ENCODE data around the gene RILPL1.

The RILPL1 gene

DNA sequence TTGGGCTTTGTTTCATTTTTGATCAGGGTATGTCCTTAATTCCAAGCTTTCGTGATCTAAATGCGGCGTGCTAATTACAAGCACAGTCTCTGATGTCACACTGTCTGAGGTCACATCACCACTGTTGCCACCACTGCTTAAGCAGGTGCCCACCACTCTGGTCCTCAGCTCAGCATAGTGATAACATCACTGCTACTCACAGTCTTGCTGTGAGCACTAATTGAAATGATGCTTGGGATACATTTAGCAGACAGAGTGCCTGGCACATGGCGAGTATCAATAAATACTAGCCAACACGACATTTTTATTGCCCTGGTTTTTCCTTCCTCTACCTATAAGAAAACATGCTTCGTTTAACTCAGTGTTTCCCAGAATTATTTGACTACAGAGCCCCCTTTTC, 104.9 kb downstream of the RILPL1 start:
- no peak for DNase-seq (ENCODE audit: low spot score)

DNA sequence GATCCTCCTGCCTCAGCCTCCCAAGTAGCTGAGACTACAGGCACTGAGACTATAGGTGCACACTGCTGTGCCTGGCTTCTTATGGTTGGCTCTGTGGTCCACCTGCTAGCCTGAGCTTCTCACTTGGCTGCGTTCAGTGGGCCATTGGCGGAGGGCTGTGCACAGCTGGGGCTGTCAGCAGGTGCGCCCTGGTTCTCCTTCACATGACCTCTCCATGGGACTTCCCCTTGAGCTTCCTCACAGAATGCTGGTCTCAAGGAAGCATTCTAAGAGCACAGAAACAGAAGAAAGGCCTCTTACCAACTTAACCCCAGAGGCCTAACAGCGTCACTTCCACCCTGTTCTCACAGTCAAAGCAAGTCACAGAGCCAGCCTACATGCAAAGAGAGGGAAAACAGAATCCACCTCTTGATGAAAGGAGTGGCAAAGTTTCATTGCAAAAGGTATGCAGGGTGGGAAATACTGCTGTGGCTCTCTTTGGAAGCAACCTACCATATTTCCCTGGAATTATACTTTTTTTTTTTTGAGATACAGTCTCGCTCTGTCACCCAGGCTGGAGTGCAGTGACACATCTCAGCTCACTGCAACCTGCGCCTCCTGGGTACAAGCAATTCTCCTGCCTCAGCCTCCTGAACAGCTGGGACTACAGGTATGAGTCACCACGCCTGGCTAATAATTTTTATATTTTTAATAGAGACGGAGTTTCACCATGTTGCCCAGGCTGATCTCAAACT, 106.3 kb downstream of the RILPL1 start:
- no peak for DNase-seq (ENCODE audit: low spot score)

DNA sequence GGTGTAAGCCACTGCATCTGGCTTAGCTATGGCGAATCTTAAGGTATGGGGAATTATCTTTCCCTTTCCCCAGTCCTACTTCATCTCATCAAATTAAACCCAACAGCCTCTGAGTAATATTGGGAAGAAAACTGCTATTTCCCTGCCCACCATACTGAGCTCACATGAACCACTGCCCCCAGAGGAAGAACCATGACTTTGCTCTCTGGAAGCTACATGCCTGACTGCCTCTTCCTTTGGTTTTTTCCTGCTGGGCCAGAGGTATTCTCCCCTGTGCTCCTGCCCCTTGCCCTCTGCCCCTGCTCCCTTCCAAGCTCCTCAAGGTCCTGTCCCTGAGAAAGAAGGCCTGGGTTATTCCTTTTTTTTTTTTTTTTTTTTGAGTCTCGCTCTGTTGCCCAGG, 112.2 kb downstream of the RILPL1 start:
- DNase-seq (ENCODE audit: low spot score): no peak

Data from LoVo (cell line).